Ascending aorta (tissue), 2 donors: Measurements from ENCODE around the gene ATCAY. TPM values are rescaled to one million over a fixed set of nuclear protein-coding genes. Genes with fewer than 3 reads are reported as not detected.
"Not testable (repeated sequence)": the region's sequence is repeated elsewhere in the genome, so short reads cannot be mapped to it uniquely, and the experiment has no call there.

Experiments
- DNase-seq, 2 donors: peaks; one replicate each; pipeline ENCODE4 v3.0.0-alpha.2; 2019; ENCODE audit warnings: low spot score in 2 of 2
- H3K27ac ChIP-seq, 2 donors: fragments of 200-600 bp; sonication (generic); one replicate each; pipeline ENCODE4 v1.5.1; 2016 to 2017; ENCODE audit warnings: mild to moderate bottlenecking in 1 of 2
- H3K27me3 ChIP-seq: fragments of 200-600 bp; sonication (generic); one replicate; pipeline ENCODE4 v1.5.1; 2017
- H3K36me3 ChIP-seq, 2 donors: fragments of 200-600 bp; sonication (generic); one replicate each; pipeline ENCODE4 v1.5.1; 2016
- H3K4me1 ChIP-seq, 2 donors: fragments of 200-600 bp; sonication (generic); one replicate each; pipeline ENCODE4 v1.5.1; 2016 to 2017; ENCODE audit warnings: mild to moderate bottlenecking in 1 of 2
- H3K4me3 ChIP-seq, 2 donors: fragments of 200-600 bp; sonication (generic); one replicate each; pipeline ENCODE4 v1.5.1; 2016 to 2017; ENCODE audit warnings: mild to moderate bottlenecking in 1 of 2
- H3K9me3 ChIP-seq, 2 donors: fragments of 200-600 bp; sonication (generic); one replicate each; pipeline ENCODE4 v1.5.1; 2016
- intact Hi-C: fragments of 100-400 bp; cut with DNase I; formaldehyde crosslinking; loops from one replicate; pipeline ENCODE4 v1.15.1; 2023
- total RNA-seq: library from RNA; depleted of rRNA; stranded (reverse); fragments of >200 nt; gene quantifications from one replicate; pipeline ENCODE4 v1.1.0, GENCODE V29; 2016
- TF ChIP-seq, protein P1 (sequence below), 3 experiments: fragments of 200-600 bp in 2 of 3; fragments of 450-650 bp in 1 of 3; sonication (generic) in 2 of 3; IDR thresholded peaks; one replicate each; pipeline ENCODE4 v1.5.1; 2016 to 2019; ENCODE audit warnings: antibody characterized with exemption in 3 of 3, mild to moderate bottlenecking in 1 of 3, moderate library complexity in 1 of 3

Gene ATCAY
- total RNA-seq, 1 donor from 2014 or later, result not detected

DNA sequence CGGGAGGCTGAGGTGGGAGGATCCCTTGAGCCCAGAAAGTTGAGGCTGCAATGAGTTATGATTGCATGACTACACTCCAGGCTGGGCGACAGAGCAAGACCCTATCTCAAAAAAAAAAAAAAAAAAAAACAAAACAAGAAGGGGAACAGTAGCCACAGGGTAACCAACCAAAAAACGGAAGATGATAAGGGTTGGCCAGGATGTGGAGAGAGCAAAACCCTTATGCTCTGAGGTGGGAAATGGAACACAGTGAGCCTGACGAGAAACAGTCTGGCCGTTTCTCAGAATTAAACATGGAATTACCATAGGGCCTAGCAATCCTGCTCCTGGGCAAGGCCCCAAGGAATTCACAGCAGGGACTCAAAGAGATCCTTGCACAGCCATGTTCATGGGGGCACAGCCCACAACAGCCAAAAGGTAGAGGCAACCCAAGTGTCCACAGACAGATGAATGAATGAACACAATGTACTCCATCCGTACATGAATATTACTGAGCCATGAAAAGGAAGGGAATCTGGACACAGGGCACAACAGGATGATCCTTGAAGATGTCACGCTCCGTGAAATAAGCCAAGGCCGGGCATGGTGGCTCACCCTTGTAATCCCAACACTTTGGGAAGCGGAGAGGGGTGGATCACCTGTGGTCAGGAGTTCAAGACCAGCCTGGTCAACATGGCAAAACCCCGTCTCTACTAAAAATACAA is 63.7 kb downstream of the ATCAY start:
- TF ChIP-seq, protein P1, sequence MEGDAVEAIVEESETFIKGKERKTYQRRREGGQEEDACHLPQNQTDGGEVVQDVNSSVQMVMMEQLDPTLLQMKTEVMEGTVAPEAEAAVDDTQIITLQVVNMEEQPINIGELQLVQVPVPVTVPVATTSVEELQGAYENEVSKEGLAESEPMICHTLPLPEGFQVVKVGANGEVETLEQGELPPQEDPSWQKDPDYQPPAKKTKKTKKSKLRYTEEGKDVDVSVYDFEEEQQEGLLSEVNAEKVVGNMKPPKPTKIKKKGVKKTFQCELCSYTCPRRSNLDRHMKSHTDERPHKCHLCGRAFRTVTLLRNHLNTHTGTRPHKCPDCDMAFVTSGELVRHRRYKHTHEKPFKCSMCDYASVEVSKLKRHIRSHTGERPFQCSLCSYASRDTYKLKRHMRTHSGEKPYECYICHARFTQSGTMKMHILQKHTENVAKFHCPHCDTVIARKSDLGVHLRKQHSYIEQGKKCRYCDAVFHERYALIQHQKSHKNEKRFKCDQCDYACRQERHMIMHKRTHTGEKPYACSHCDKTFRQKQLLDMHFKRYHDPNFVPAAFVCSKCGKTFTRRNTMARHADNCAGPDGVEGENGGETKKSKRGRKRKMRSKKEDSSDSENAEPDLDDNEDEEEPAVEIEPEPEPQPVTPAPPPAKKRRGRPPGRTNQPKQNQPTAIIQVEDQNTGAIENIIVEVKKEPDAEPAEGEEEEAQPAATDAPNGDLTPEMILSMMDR (IDR thresholded peaks at IDR 0.05), result no peak
- Histone ChIP-seq H3K36me3 (no peaks in the 10 kb centered on the region), H3K27me3 (no peaks in the 10 kb centered on the region), H3K4me3 (no peak overlapping the region), H3K4me1 (no peaks in the 10 kb centered on the region), H3K27ac (no peak overlapping the region), H3K9me3 (no peaks in the 10 kb centered on the region)
- no peak for DNase-seq
- intact Hi-C loops, result no loop called here

DNA sequence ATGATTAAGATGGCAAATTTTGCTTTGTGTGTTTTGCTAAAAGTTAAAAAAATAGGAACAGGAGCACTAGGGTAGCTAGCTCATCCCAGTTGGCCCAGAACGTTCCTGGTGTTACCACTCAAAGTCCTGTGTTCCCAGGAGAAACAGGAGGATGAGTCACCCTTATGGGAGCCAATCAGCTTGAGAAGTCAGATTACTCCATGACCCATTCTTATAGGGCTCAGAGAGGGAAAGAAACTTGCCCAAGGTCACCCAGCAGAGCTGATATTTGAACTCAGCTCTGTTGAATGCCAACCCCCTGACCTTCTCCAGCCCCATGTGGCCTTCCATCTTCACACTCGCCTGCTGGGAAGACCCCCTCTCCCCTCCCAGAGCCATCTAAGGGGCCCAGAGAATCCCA is 65.4 kb downstream of the ATCAY start:
- H3K27ac ChIP-seq, result no peak overlapping the region
- DNase-seq, result no peak
- H3K9me3 ChIP-seq, result no peaks in the 10 kb centered on the region
- TF ChIP-seq, protein P1 (IDR thresholded peaks at IDR 0.05), result no peak
- intact Hi-C loops, result no loop called here
- no peak overlapping the region for H3K4me3 ChIP-seq
- peaks cover 0 to 6% of the 10 kb centered on the region in 2 donors for H3K4me1 ChIP-seq
- H3K36me3 ChIP-seq, result no peaks in the 10 kb centered on the region
- H3K27me3 ChIP-seq, result no peaks in the 10 kb centered on the region

DNA sequence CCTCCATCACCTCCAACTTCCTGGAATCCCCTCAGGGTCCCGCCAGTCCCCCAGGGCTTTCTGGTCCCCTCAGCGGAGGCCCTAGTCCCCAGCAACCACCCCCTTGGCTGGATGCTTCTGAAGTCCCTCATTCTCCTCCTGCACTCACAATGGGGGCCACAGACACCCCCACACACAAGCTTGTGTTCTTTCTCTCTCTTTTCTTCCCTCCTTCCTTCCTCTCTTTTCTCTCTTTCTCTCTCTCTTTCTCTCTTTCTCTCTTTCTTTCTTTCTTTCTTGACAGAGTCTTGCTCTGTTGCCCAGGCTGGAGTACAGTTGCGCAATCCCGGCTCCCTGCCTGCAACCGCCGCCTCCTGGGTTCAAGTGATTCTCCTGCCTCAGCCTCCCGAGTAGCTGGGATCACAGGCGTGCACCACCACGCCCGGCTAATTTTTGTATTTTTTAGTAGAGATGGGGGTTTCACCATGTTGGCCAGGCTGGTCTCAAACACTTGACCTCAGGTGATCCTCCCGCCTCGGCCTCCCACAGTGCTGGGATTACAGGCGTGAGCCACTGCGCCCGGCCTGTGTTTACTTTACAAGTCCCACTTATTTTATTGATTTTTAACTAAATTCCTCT is 66.9 kb downstream of the ATCAY start:
- H3K27me3 ChIP-seq, DNase-seq, H3K4me3 ChIP-seq, H3K27ac ChIP-seq, H3K36me3 ChIP-seq, intact Hi-C loops, H3K9me3 ChIP-seq: not testable (repeated sequence)
- H3K4me1 ChIP-seq, result peaks cover 5 to 15% of the 10 kb centered on the region in 2 donors

DNA sequence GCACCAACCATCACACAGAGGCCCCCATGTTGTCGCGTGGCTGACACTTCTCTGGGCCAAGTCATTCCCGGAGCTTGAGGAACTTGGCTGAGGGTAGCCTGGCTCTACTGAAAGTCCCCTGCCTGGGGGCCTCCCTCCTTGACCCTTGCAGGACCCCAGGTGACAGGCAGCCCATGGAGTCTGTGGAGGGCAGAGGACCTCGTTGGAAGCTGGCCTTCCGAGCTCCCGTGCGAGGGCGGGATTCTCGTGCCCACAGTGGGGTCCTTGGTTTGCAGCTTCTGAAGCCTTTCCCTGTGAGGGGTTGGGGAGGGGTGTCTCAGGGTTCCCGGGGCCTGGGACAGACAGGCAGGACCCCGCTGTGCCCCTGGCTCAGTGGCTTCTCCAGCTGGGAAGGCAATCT is 68.8 kb downstream of the ATCAY start:
- H3K9me3 ChIP-seq, result no peaks in the 10 kb centered on the region
- intact Hi-C loops, result no loop called here
- no peaks in the 10 kb centered on the region for H3K27me3 ChIP-seq
- no peaks in the 10 kb centered on the region for H3K36me3 ChIP-seq
- DNase-seq, result no peak
- peaks cover 5 to 15% of the 10 kb centered on the region in 2 donors for H3K4me1 ChIP-seq
- no peak overlapping the region for H3K27ac ChIP-seq
- TF ChIP-seq, protein P1 (IDR thresholded peaks at IDR 0.05), result no peak
- H3K4me3 ChIP-seq, result no peak overlapping the region

DNA sequence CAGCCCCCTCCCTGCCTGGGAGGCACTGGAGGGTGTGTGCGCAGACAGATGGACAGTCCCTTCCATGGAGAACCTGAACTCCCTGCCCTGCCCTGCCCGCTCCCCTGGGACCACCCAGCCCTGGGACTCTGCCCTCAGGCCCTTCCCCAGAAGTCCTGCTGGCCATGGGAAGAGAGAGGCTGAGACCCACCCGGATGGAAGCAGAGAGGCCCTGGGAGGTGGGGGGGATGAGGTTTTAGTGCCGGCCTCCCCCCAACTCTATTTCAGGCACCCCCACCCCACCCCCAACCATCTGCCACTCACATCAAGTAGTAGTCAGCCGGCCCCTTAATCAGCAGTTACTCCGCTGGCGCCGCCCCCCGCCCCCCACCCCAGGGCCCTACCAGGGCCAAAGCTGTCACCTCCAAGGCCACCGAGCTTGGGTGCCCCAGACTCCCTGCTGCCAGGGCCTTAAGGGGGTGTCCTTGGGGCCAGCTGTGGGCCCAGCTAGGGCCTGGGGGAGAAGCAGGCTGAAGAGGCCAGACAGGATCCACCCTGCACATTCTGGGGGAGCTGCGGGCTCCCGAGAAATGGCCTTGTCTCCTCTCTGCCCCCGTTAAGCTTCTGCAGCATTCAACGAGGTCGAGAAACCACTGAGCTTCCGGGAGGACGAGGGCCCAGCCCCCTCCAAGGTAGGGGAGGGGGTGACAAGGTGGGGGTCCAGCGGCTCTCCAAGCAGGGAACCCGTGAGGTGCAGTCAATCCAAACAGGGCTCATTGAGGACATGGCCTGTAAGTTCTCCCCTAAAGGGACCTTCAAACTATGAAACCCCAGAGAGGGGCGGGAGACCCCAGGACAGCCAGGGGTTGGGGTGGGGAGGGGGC is 69.7 kb downstream of the ATCAY start:
- intact Hi-C loops, result no loop called here
- no peak for DNase-seq
- H3K27me3 ChIP-seq, result no peaks in the 10 kb centered on the region
- no peaks in the 10 kb centered on the region for H3K9me3 ChIP-seq
- no peaks in the 10 kb centered on the region for H3K36me3 ChIP-seq
- peaks cover 5 to 15% of the 10 kb centered on the region in 2 donors for H3K4me1 ChIP-seq
- TF ChIP-seq, protein P1 (IDR thresholded peaks at IDR 0.05), result no peak
- peak overlapping the region; percentile 26 to 84 for H3K27ac ChIP-seq
- peak overlapping the region in 1 of 2 donors; percentile 45 for H3K4me3 ChIP-seq
